HepG2 (cell line): ENCODE data around the gene THAP3. TPM values are rescaled to one million over a fixed set of nuclear protein-coding genes. Genes with fewer than 3 reads are reported as not detected.

Experiments
- ATF3 ChIP-seq: sonication (generic); formaldehyde crosslinking; IDR thresholded peaks from 2 replicates; pipeline ENCODE4 v1.4.0; 2020; ENCODE audit warnings: missing genetic modification reagents
- ELF3 ChIP-seq: IDR thresholded peaks from 2 replicates; pipeline ENCODE4 v1.6.1; 2016; ENCODE audit warnings: missing genetic modification reagents, missing compliant biosample characterization
- FOXA3 ChIP-seq: IDR thresholded peaks from 2 replicates; pipeline ENCODE4 v1.6.1; 2016; ENCODE audit warnings: missing genetic modification reagents, missing compliant biosample characterization
- MYNN ChIP-seq: sonication (generic); formaldehyde crosslinking; IDR thresholded peaks from 2 replicates; pipeline ENCODE4 v1.4.0; 2020; ENCODE audit warnings: mild to moderate bottlenecking, low read depth, missing genetic modification reagents
- NR1H2 ChIP-seq: sonication (generic); formaldehyde crosslinking; IDR thresholded peaks from 2 replicates; pipeline ENCODE4 v1.8.1; 2022; ENCODE audit warnings: low read depth, missing genetic modification reagents, borderline replicate concordance
- RBFOX2 ChIP-seq: fragments of 200-400 bp; formaldehyde crosslinking; IDR thresholded peaks from 2 replicates; pipeline ENCODE4 v1.6.1; 2017; ENCODE audit warnings: low read depth, mild to moderate bottlenecking, low read length
- SP5 ChIP-seq: IDR thresholded peaks from 2 replicates; pipeline ENCODE4 v1.6.1; 2016; ENCODE audit warnings: low read depth, borderline replicate concordance
- STAG1 ChIP-seq: sonication (generic); formaldehyde crosslinking; IDR thresholded peaks from 2 replicates; pipeline ENCODE4 v1.4.0; 2020; ENCODE audit warnings: missing genetic modification reagents
- ZBTB4 ChIP-seq: sonication (generic); formaldehyde crosslinking; IDR thresholded peaks from 2 replicates; pipeline ENCODE4 v1.4.0; 2020; ENCODE audit warnings: missing genetic modification reagents, mild to moderate bottlenecking, borderline replicate concordance
- ZKSCAN8 ChIP-seq: IDR thresholded peaks from 2 replicates; pipeline ENCODE4 v1.6.1; 2016; ENCODE audit warnings: borderline replicate concordance, missing genetic modification reagents, missing compliant biosample characterization
- ZNF12 ChIP-seq: sonication (generic); formaldehyde crosslinking; IDR thresholded peaks from 2 replicates; pipeline ENCODE4 v1.5.0; 2020; ENCODE audit warnings: missing genetic modification reagents
- ZNF17 ChIP-seq: sonication (generic); formaldehyde crosslinking; IDR thresholded peaks from 2 replicates; pipeline ENCODE4 v1.5.0; 2020; ENCODE audit warnings: mild to moderate bottlenecking, missing genetic modification reagents
- ZNF34 ChIP-seq: sonication (generic); formaldehyde crosslinking; IDR thresholded peaks from 2 replicates; pipeline ENCODE4 v1.4.0; 2020; ENCODE audit warnings: mild to moderate bottlenecking, missing genetic modification reagents, borderline replicate concordance
- ZNF550 ChIP-seq: sonication (generic); formaldehyde crosslinking; IDR thresholded peaks from 2 replicates; pipeline ENCODE4 v1.4.0; 2020; ENCODE audit warnings: mild to moderate bottlenecking, missing genetic modification reagents, borderline replicate concordance
- ZNF749 ChIP-seq: sonication (generic); formaldehyde crosslinking; IDR thresholded peaks from 2 replicates; pipeline ENCODE4 v1.8.0; 2022; ENCODE audit warnings: mild to moderate bottlenecking, missing genetic modification reagents, moderate library complexity, borderline replicate concordance
- ZNF780A ChIP-seq: sonication (generic); formaldehyde crosslinking; IDR thresholded peaks from 2 replicates; pipeline ENCODE4 v1.8.0; 2022; ENCODE audit warnings: mild to moderate bottlenecking, missing genetic modification reagents, moderate library complexity
- polyA plus RNA-seq, 8 experiments: library from polyadenylated mRNA; depleted of rRNA in 3 of 8; stranded (reverse) in 7 of 8; unstranded in 1 of 8; fragments of >200 nt; fragmentation: Illumina TruSeq in 4 of 8; extraction: Trizol in 4 of 8; gene quantifications; 2 replicates each; pipeline versions ENCODE4 v1.2.1 to v1.2.3, GENCODE V29; 2011 to 2016; ENCODE audit warnings: low read depth in 4 of 8, missing spikeins in 1 of 8, mixed read lengths in 1 of 8; ENCODE audit not compliant: insufficient read depth in 1 of 8
- total RNA-seq, 5 experiments: library from RNA; depleted of rRNA; stranded (reverse); fragments of >200 nt; fragmentation: Illumina TruSeq; extraction: Trizol; gene quantifications; 2 replicates each; pipeline ENCODE4 v1.2.3, GENCODE V29; 2016; ENCODE audit warnings: low read depth in 1 of 5
- TF ChIP-seq, protein P1 (sequence below): sonication (generic); formaldehyde crosslinking; IDR thresholded peaks from 2 replicates; pipeline ENCODE4 v1.4.0; 2020; ENCODE audit warnings: mild to moderate bottlenecking, missing genetic modification reagents

THAP3 gene
- total and polyA plus RNA-seq, 2 of the 13 experiments (the other 11 are each of a cell fraction or from before 2014, with no cell fraction given): 10.3 to 14.9 TPM

DNA sequence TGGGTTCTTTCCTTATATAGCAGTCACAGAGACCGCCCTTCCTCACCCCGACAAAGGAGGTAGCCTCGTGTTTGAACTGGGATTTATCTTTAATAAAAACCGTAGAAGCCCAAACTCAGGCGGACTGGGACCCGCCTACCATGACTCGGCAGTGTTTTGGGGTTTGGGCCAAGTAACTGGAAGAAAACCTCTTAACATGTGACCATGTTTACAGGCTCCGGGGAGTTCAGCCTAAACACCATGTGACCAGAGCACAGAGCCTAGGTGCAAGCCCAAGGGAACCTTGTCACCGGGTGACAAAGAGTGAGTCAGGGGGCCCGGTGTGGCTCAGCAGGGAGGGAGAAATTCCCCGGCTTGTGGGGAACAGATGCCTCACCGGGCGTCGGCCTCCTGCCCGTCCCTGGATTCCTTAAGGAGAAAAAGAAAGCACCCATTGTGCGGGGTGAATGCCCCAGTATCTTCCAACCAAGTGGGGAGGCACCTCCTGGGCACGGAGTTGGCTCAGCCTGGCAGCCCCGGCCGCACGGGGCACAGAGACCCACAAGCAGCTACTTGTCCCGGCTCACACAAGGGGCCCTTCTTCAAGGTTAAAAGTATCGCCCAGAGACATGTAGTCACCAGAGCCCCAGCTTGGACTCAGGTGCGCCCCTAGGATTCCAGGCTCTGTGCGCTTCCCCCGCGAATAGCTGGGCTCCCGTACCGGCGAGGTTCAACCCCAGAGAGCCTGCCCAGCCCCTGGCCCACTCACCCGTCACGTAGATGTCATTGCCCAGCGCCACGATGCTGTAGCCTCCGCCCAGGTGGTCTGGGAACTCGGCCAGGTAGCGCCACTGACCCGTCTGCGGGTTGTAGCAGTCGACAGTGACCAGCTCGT, 23.4 kb upstream of the THAP3 start (continued):
- TF ChIP-seq, protein P1, sequence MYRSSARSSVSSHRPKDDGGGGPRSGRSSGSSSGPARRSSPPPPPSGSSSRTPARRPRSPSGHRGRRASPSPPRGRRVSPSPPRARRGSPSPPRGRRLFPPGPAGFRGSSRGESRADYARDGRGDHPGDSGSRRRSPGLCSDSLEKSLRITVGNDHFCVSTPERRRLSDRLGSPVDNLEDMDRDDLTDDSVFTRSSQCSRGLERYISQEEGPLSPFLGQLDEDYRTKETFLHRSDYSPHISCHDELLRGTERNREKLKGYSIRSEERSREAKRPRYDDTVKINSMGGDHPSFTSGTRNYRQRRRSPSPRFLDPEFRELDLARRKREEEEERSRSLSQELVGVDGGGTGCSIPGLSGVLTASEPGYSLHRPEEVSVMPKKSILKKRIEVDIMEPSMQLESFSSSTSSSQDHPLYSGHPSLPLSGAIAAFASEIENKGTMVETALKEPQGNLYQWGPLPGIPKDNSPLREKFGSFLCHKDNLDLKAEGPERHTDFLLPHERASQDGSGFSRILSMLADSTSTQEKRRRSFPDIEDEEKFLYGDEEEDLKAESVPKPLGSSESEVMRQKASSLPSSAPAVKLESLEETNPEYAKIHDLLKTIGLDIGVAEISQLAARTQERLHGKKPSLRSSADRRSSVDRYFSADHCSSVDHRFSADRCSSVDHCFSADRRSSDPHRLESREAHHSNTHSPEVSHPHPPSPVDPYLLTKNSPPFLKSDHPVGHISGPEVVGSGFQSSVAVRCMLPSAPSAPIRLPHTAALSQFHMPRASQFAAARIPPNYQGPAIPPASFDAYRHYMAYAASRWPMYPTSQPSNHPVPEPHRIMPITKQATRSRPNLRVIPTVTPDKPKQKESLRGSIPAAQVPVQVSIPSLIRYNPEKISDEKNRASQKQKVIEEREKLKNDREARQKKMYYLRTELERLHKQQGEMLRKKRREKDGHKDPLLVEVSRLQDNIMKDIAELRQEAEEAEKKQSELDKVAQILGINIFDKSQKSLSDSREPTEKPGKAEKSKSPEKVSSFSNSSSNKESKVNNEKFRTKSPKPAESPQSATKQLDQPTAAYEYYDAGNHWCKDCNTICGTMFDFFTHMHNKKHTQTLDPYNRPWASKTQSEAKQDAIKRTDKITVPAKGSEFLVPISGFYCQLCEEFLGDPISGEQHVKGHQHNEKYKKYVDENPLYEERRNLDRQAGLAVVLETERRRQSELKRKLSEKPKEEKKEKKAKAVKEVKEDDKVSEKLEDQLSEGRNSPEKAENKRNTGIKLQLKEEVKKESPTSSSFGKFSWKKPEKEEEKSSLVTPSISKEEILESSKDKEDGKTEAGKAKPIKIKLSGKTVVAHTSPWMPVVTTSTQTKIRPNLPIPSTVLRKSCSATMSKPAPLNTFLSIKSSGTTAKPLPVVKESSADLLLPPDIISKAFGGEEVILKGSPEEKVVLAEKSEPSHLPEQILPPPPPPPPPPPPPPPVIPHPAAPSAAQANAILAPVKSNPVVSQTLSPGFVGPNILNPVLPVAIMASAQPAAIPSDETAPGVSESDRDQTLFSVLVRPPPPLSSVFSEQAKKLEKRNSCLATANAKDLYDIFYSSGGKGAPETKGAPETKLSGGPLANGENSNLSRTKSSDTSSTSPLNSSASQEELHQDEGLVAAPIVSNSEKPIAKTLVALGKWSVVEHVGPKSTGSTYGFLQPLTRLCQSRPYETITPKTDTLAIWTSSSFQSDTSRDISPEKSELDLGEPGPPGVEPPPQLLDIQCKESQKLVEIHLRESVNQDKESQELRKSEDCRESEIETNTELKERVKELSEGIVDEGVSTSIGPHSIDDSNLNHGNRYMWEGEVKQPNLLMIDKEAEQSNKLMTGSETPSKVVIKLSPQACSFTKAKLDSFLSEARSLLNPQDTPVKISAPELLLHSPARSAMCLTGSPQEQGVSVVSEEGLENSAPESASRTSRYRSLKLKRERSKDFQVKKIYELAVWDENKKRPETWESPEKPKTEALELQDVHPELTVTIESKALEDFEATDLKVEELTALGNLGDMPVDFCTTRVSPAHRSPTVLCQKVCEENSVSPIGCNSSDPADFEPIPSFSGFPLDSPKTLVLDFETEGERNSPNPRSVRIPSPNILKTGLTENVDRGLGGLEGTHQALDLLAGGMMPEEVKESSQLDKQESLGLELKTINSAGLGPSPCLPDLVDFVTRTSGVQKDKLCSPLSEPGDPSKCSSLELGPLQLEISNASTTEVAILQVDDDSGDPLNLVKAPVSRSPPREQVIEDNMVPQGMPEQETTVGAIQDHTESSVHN (CRISPR knock-in tag): no peak
- TF ChIP-seq ELF3 (CRISPR knock-in tag) (0 out of 2 replicates have a peak, but pooled peaks have one; percentile 40), ZNF34 (no peak), STAG1 (no peak), ZNF550 (no peak), RBFOX2 (no peak; the same call in 1 of the 2 replicates), FOXA3 (CRISPR knock-in tag) (peak; percentile 74), ZNF780A (no peak), SP5 (CRISPR knock-in tag) (peak; percentile 33; the same call in 1 of the 2 replicates), ZNF12 (CRISPR knock-in tag) (no peak), NR1H2 (CRISPR knock-in tag) (no peak), ZKSCAN8 (CRISPR knock-in tag) (no peak), ZNF17 (CRISPR knock-in tag) (no peak), ZNF749 (CRISPR knock-in tag) (no peak; the same call in 1 of the 2 replicates), MYNN (no peak), ATF3 (CRISPR knock-in tag) (no peak), ZBTB4 (CRISPR knock-in tag) (no peak)
